Gastrocnemius medialis (tissue), 4 donors: ENCODE results near the gene CBX6. TPM values are rescaled to one million over a fixed set of nuclear protein-coding genes. Genes with fewer than 3 reads are reported as not detected.

Experiments used
- ATAC-seq, 2 donors: fragments of 150-250 bp; one replicate each; pipeline ENCODE4 v1.9.1; 2016
- DNase-seq, 2 donors: peaks; one replicate each; pipeline ENCODE4 v3.0.0-alpha.2; 2019
- H3K27ac ChIP-seq, 4 donors: fragments of 200-600 bp; sonication (generic); 1 replicate in 1 of 4; 2 replicates in 3 of 4; pipeline ENCODE4 v1.5.1; 2016 to 2018; ENCODE audit warnings: mild to moderate bottlenecking in 2 of 4, moderate library complexity in 1 of 4
- H3K27me3 ChIP-seq, 3 donors: fragments of 200-600 bp; sonication (generic) in 2 of 3; 1 replicate in 1 of 3; 2 replicates in 2 of 3; pipeline versions ENCODE4 v1.5.1 to v1.6.0; 2016 to 2019; ENCODE audit warnings: mild to moderate bottlenecking in 1 of 3, moderate library complexity in 1 of 3
- H3K36me3 ChIP-seq, 2 donors: fragments of 200-600 bp; sonication (generic) in 1 of 2; one replicate each; pipeline ENCODE4 v1.5.1; 2017 to 2018
- H3K4me1 ChIP-seq, 2 donors: fragments of 200-600 bp; sonication (generic) in 1 of 2; one replicate each; pipeline ENCODE4 v1.5.1; 2016 to 2017; ENCODE audit warnings: mild to moderate bottlenecking in 2 of 2
- H3K4me3 ChIP-seq, 4 donors: fragments of 200-600 bp; sonication (generic) in 3 of 4; 1 replicate in 1 of 4; 2 replicates in 3 of 4; pipeline ENCODE4 v1.5.1; 2016 to 2019; ENCODE audit warnings: mild to moderate bottlenecking in 2 of 4
- H3K9me3 ChIP-seq, 3 donors: fragments of 200-600 bp; sonication (generic) in 2 of 3; 1 replicate in 1 of 3; 2 replicates in 2 of 3; pipeline ENCODE4 v1.5.1; 2016 to 2019
- CTCF ChIP-seq, 5 experiments: fragments of 450-650 bp in 3 of 5; fragments of 200-600 bp in 2 of 5; sonication (generic) in 2 of 5; IDR thresholded peaks in 4 of 5; conservative IDR thresholded peaks in 1 of 5; 1 replicate in 4 of 5; 2 replicates in 1 of 5; pipeline ENCODE4 v1.5.1; 2016 to 2019; ENCODE audit warnings: antibody characterized with exemption in 5 of 5, mild to moderate bottlenecking in 3 of 5, moderate library complexity in 3 of 5
- POLR2A ChIP-seq, 2 donors: fragments of 450-650 bp; IDR thresholded peaks; one replicate each; pipeline ENCODE4 v1.6.1; 2017; ENCODE audit warnings: antibody characterized with exemption in 2 of 2, mild to moderate bottlenecking in 2 of 2, moderate library complexity in 2 of 2
- in situ Hi-C, 4 donors: fragments of 200-750 bp; cut with MboI; loops; one replicate each; pipeline versions ENCODE4 v1.15.0 to v1.8.0; 2017; ENCODE audit warnings: low sequenced_read_pairs in 4 of 4
- intact Hi-C: fragments of 100-400 bp; cut with DNase I; formaldehyde crosslinking; loops from one replicate; pipeline ENCODE4 v1.15.1; 2023; ENCODE audit warnings: low total_unique reads
- total RNA-seq, 4 donors: library from RNA; depleted of rRNA; stranded (reverse); fragments of >200 nt; gene quantifications; one replicate each; pipeline versions ENCODE4 v1.1.0 to v1.2.3, GENCODE V29; 2016

CBX6 gene
- total RNA-seq, 4 donors from 2014 or later = 8.4 to 21.5 (median 17.7) TPM

GRCh38 chr22:38839686-38840085, 32.3 kb downstream of the CBX6 start:
- TF ChIP-seq CTCF (IDR thresholded peaks at IDR 0.05 in 4 of 5, conservative IDR thresholded peaks at IDR 0.05 in 1 of 5) (no peak), POLR2A (IDR thresholded peaks at IDR 0.05) (no peak)

DNA sequence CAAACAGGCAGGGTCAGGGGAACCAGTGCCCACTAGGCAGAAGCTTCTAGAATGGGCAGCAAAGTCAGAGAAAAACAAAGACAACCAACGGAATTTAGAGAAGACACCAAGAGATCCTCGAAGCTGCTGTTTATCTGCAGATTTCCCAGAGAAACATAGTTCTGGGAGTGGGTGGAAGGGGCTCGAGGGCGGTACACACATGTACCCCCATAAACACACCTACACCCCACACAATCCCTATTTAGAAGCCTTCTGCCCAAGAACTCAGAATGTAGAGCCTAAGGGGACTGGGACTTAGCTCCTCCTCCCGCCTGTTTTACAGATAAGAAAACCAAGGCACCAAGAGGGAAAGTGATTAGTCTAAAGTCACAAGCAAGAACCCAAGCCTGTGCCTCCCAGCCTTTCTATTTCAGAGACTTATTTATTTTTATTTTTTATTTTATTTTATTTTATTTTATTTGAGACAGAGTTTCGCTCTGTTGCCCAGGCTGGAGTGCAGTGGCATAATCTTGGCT, 34.5 kb downstream of the CBX6 start:
- intact Hi-C loops (no loop called here), in situ Hi-C loops (no loop called here)
- Histone ChIP-seq H3K27me3 (peaks cover 31 to 37% (median 37%) of the 10 kb centered on the region in 3 donors), H3K4me1 (no peaks in the 10 kb centered on the region), H3K36me3 (no peaks in the 10 kb centered on the region), H3K9me3 (no peaks in the 10 kb centered on the region), H3K27ac (no peak overlapping the region), H3K4me3 (no peak overlapping the region)
- ATAC-seq (no peak), DNase-seq (no peak)
- TF ChIP-seq POLR2A (IDR thresholded peaks at IDR 0.05) (no peak), CTCF (IDR thresholded peaks at IDR 0.05 in 4 of 5, conservative IDR thresholded peaks at IDR 0.05 in 1 of 5) (no peak)

More at GRCh38 chr22:38839686-38840085, 32.3 kb downstream of the CBX6 start:
- Histone ChIP-seq H3K27me3 (peaks cover 26 to 44% (median 41%) of the 10 kb centered on the region in 3 donors), H3K36me3 (no peaks in the 10 kb centered on the region), H3K27ac (no peak overlapping the region), H3K4me1 (no peaks in the 10 kb centered on the region), H3K9me3 (no peaks in the 10 kb centered on the region), H3K4me3 (no peak overlapping the region)
- intact Hi-C loops = loop anchor here (5.0 kb wide), 2 partner anchors 37 to 72 kb away; no protein-coding TSS in a partner anchor
- ATAC-seq (no peak), DNase-seq (no peak)
- in situ Hi-C loops = no loop called here

- no peak overlapping the region for H3K4me3 ChIP-seq
- in situ Hi-C loops = no loop called here
- H3K27me3 ChIP-seq = peaks cover 22 to 27% (median 24%) of the 10 kb centered on the region in 3 donors
- DNase-seq (no peak), ATAC-seq (no peak)
- intact Hi-C loops = no loop called here
- no peaks in the 10 kb centered on the region for H3K4me1 ChIP-seq
- no peaks in the 10 kb centered on the region for H3K9me3 ChIP-seq
- TF ChIP-seq CTCF (IDR thresholded peaks at IDR 0.05 in 4 of 5, conservative IDR thresholded peaks at IDR 0.05 in 1 of 5) (no peak), POLR2A (IDR thresholded peaks at IDR 0.05) (no peak)
- H3K36me3 ChIP-seq = no peaks in the 10 kb centered on the region
- no peak overlapping the region for H3K27ac ChIP-seq
Measured at GRCh38 chr22:38835888-38836301, 36.1 kb downstream of the CBX6 start.

- no peak for DNase-seq
- Histone ChIP-seq H3K4me3 (no peak overlapping the region), H3K27me3 (peaks cover 21 to 24% (median 24%) of the 10 kb centered on the region in 3 donors), H3K27ac (no peak overlapping the region), H3K9me3 (no peaks in the 10 kb centered on the region), H3K36me3 (no peaks in the 10 kb centered on the region), H3K4me1 (no peaks in the 10 kb centered on the region)
- TF ChIP-seq CTCF (IDR thresholded peaks at IDR 0.05 in 4 of 5, conservative IDR thresholded peaks at IDR 0.05 in 1 of 5) (no peak), POLR2A (IDR thresholded peaks at IDR 0.05) (no peak)
- in situ Hi-C loops (no loop called here), intact Hi-C loops (no loop called here)
- no peak for ATAC-seq
Measured at GRCh38 chr22:38834991-38835390, 37.0 kb downstream of the CBX6 start.
